Measurements from ENCODE around the gene NAPA. TPM values are rescaled to one million over a fixed set of nuclear protein-coding genes. Genes with fewer than 3 reads are reported as not detected.
A peak's percentile ranks its signal among the peaks of the same experiment; 100 is the strongest.

The NAPA gene
- total and polyA plus RNA-seq, 2 experiments from 2014 or later = 62.5 to 173 TPM

DNA sequence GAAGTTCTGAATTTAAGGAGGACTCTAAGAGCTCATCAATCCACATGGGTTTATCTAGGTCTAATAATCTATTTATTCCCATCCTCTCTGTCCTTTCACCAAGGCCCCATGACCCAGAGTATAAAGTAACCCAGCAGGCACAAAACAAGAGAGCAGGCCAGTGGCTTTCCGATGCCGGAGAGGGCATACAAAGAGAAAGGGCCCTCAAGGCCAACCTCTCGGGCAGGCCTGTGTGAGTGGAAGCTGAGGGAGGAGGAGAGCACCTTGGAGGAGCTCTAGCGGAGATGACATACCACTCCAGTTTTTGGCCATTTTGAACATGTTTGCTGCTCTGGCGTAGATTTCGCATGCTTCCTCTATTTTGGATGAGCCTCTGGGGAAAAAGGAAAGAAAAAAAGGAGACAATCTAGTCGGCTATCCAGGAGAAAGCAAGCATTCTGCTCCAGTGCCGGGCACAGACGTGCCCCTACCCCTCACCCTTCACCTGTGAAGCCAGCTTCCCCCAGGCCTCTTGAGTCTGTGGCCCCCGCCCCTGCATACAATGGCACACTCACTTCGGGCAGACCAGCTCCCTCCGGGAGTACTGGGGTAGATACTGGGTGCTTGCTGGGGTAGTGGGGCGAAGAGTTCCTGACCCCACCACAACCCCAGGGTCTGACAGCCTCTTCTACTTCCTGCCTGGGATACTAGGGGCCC, 11.6 kb downstream of the NAPA start:
- TF ChIP-seq, protein P1, sequence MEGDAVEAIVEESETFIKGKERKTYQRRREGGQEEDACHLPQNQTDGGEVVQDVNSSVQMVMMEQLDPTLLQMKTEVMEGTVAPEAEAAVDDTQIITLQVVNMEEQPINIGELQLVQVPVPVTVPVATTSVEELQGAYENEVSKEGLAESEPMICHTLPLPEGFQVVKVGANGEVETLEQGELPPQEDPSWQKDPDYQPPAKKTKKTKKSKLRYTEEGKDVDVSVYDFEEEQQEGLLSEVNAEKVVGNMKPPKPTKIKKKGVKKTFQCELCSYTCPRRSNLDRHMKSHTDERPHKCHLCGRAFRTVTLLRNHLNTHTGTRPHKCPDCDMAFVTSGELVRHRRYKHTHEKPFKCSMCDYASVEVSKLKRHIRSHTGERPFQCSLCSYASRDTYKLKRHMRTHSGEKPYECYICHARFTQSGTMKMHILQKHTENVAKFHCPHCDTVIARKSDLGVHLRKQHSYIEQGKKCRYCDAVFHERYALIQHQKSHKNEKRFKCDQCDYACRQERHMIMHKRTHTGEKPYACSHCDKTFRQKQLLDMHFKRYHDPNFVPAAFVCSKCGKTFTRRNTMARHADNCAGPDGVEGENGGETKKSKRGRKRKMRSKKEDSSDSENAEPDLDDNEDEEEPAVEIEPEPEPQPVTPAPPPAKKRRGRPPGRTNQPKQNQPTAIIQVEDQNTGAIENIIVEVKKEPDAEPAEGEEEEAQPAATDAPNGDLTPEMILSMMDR (IDR thresholded peaks at IDR 0.05; ENCODE audit: low read depth, low read length) = no peak
- no peaks in the 10 kb centered on the region for H3K4me1 ChIP-seq (ENCODE audit: low read depth)
- no peaks in the 10 kb centered on the region for H3K36me3 ChIP-seq

GRCh38 chr19:47499863-47500830, 14.7 kb downstream of the NAPA start:
- Histone ChIP-seq H3K4me3 (no peak overlapping the region), H3K4me1 (ENCODE audit: low read depth) (peaks cover 5% of the 10 kb centered on the region), H3K27ac (no peak overlapping the region), H3K9me3 (ENCODE audit: low read depth) (no peaks in the 10 kb centered on the region), H3K27me3 (no peaks in the 10 kb centered on the region), H3K36me3 (no peaks in the 10 kb centered on the region)
- TF ChIP-seq, protein P1 (IDR thresholded peaks at IDR 0.05; ENCODE audit: low read depth, low read length) = no peak
- no peak for DNase-seq (ENCODE audit: low read depth in 1 of 2, low spot score in 1 of 2)

More for the DNA sequence above, 11.6 kb downstream of the NAPA start:
- DNase-seq (ENCODE audit: low read depth in 1 of 2, low spot score in 1 of 2) = no peak
- Histone ChIP-seq H3K27me3 (no peaks in the 10 kb centered on the region), H3K27ac (no peak overlapping the region), H3K4me3 (no peak overlapping the region), H3K9me3 (ENCODE audit: low read depth) (no peaks in the 10 kb centered on the region)

DNA sequence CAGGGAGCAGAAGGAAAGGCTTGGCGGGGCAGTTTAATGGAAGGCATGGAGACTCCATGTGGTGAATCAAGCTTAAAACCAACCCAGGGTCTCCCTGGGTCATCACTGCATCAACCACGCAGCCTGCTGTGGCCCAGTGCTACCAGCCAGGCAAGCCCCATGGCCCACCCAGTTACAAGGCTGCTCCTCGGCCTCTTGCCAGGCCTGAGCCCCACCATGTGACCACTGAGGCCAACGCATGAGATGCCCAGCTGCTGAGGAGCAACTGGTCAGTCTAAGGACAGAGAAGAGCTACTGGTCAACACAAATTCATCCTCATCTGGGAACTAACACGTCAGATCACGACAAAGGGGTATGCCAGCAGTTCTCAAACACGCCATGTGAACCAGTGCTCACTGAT, 15.5 kb downstream of the NAPA start:
- TF ChIP-seq, protein P1 (IDR thresholded peaks at IDR 0.05; ENCODE audit: low read depth, low read length) = no peak
- Histone ChIP-seq H3K27ac (no peak overlapping the region), H3K27me3 (no peaks in the 10 kb centered on the region), H3K4me3 (no peak overlapping the region), H3K9me3 (ENCODE audit: low read depth) (no peaks in the 10 kb centered on the region), H3K4me1 (ENCODE audit: low read depth) (peaks cover 5% of the 10 kb centered on the region), H3K36me3 (no peaks in the 10 kb centered on the region)
- no peak for DNase-seq (ENCODE audit: low read depth in 1 of 2, low spot score in 1 of 2)

- H3K36me3 ChIP-seq = no peaks in the 10 kb centered on the region
- no peaks in the 10 kb centered on the region for H3K27me3 ChIP-seq
- peak overlapping the region; percentile 34 for H3K27ac ChIP-seq
- TF ChIP-seq, protein P1 (IDR thresholded peaks at IDR 0.05; ENCODE audit: low read depth, low read length) = no peak
- no peak overlapping the region for H3K4me3 ChIP-seq
- no peaks in the 10 kb centered on the region for H3K9me3 ChIP-seq (ENCODE audit: low read depth)
- DNase-seq (ENCODE audit: low read depth in 1 of 2, low spot score in 1 of 2) = no peak
- peaks cover 5% of the 10 kb centered on the region for H3K4me1 ChIP-seq (ENCODE audit: low read depth)
Observed at GRCh38 chr19:47498561-47498960, 16.3 kb downstream of the NAPA start.

DNA sequence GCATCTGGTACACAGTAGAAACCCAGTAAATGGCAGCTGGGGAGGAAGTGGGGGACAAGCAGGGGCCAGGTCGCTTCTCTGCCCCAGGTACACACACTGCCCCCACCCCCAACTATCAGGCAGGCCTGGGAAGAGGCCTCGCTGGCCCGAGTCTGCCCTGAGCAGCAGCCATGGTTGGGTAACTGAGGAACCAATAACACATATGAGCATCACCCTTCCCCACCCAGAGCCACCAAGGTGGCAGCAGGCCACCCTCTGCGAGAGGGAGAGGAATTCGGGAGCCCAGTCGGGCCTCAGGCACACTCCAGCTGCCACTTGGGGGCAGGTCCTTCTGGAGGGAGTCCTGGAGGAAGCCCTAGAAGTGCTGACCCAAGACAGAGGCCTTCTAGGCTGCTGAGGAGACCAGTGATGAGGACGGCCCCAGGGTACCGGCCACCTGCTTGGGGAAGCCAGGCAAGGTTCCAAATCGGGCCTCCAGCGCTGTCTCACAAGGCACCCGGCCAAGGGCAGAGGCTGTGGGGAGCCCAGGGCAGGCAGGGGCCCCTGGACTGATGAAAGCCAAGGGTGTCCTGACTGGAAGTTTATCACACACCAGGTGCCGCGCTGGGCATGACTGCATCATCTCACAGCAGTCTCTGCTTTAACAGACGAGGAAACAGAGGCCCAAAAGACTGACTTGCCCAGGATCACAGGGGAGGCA, 16.9 kb downstream of the NAPA start:
- H3K27ac ChIP-seq = peak overlapping the region; percentile 66
- TF ChIP-seq, protein P1 (IDR thresholded peaks at IDR 0.05; ENCODE audit: low read depth, low read length) = no peak
- no peak for DNase-seq (ENCODE audit: low read depth in 1 of 2, low spot score in 1 of 2)
- H3K9me3 ChIP-seq (ENCODE audit: low read depth) = no peaks in the 10 kb centered on the region
- no peaks in the 10 kb centered on the region for H3K36me3 ChIP-seq
- no peaks in the 10 kb centered on the region for H3K27me3 ChIP-seq
- H3K4me3 ChIP-seq = no peak overlapping the region
- peaks cover 5% of the 10 kb centered on the region for H3K4me1 ChIP-seq (ENCODE audit: low read depth)

All from cardiac muscle cell (in vitro differentiated cells and primary cell).